Measurements from ENCODE around the gene SMYD5.
"Not testable (repeated sequence)": the region's sequence is repeated elsewhere in the genome, so short reads cannot be mapped to it uniquely, and the experiment has no call there.

The SMYD5 gene

DNA sequence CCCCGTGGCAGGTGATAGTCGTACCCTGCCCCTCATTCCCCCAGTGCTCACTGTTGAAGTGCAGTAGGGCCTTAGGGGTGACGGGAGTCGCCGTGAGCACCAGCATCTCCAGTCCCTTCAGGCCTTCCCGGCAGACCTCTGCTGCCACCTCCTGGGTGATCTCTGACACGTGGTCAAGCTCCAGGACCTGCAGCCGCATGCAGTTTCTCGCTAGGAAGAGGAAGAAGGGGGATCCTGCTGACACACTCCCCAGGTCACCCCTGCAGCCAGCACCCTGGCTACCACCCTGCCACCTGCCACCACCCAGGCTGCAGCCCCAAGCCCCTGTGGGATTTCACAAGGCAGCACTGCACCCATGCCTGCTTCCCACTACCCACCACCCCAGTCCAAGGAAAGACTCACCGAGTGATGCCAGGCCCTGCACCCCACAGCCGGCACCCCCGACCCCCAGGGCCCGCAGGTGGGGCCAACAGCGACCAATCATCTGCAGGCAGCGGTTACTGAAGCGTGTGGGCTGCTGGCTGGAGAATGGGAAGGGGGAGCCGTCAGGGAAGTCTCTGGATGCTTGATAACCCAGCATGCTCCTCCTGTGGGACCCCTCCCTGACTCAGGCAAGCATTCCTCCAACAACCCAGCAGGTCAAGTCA is 46.4 kb downstream of the SMYD5 start:
- DNase-seq (ENCODE audit: low read depth), result no peak

DNA sequence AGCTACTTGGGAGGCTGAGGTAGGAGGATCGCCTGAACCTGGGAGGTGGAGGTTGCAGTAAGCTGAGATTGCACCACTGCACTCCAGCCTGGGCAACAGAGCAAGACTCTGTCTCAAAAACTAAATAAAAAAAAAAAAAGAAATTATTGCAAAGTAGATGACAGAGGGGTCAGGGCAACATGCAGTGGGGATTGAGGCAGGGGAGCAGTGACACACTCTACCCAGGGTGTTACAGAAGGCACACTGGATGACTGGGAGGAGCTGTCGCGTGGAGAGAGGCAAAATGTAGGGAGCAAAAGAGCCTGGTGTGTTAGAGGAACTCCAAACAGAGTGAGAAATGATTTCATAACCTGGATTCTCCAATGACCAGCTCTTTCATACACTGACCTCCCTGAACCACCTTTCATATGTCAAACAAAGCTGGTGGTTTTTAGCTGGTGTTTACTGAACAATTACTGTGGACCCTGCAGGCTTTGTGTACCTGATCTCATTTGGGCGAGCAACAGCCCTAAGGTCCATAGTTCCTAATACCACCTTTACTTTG is 48.1 kb downstream of the SMYD5 start:
- no peak for DNase-seq (ENCODE audit: low read depth)

DNA sequence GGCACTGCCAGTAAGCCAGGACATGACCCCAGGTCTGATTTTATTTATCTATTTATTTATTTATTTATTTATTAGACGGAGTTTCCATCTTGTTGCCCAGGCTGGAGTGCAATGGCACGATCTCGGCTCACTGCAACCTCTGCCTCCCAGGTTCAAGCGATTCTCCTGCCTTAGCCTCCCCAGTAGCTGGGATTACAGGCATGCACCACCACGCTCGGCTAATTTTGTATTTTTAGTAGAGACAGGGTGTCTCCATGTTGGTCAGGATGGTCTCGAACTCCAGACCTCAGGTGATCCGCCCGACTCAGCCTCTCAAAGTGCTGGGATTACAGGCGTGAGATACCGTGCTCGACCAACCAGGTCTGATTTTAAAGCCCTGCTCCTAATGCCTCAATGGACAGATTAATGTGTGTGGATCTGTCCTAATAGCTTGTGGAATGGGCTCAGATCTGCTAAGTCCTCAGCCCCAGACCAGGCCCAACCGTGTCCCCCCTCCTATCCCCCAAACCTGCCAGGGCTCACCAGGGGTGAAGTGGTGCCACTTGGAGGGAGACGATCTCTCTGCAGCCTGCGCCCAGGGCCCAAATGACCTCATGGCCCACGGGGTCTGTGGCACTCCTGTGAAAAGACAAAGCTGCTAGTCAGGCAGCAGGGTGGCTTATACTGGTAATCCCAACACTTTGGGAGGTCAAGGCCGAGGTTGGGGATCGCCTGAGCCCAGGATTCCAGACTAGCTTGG is 48.8 kb downstream of the SMYD5 start:
- not testable (repeated sequence) for DNase-seq (ENCODE audit: low read depth)

DNA sequence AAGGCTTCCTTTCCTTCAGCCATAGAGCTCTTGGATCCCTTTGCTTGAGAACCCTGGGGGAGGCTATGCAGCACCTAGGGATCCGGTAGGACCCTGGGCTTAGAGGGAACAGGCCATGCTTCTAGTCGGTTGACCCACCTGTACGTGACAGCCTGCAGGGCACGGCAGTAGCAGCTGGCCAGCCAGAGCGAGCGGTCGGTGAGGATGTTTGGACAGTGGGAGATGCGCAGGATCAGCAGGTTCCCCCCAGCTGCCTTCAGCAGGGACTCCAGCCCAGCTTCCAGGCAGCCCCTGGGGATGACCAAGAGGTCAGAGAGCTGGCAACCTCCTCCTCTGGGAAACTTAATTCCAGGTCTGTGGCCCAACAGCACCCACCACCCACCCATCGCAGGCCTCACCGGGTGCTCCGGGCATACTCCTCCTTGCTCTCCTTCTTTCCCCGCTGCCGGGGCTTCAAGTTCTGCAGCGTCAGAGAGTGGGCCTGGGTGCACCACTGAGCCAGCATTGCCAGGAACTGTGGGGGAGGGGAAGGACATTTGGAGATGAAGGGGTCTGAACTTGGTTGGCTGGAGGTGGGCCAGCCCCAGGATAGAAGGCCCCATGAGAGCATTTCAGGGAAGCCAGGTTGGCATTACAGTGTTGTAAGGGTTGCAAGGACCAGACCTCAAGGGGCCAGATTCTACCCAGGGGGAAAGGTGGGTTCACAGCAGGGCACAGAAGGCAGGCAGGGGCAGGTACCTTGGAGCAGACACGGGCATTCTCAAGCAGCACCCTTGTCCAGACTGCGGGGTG is 49.7 kb downstream of the SMYD5 start:
- DNase-seq (ENCODE audit: low read depth), result no peak

DNA sequence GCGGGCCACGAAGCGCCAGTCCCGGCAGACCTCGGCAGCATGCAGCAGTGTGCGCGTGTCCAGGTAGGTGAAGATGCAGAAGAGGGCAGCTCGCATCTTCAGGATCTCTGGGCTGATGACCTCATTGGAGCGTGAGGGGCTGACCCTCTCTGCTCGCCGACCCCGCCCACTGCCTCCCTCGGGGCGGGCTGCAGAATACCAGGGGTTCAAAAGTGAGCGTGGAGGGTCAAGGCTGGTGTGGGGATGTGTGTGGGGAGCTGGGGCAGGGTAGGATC is 50.2 kb downstream of the SMYD5 start:
- no peak for DNase-seq (ENCODE audit: low read depth)

DNA sequence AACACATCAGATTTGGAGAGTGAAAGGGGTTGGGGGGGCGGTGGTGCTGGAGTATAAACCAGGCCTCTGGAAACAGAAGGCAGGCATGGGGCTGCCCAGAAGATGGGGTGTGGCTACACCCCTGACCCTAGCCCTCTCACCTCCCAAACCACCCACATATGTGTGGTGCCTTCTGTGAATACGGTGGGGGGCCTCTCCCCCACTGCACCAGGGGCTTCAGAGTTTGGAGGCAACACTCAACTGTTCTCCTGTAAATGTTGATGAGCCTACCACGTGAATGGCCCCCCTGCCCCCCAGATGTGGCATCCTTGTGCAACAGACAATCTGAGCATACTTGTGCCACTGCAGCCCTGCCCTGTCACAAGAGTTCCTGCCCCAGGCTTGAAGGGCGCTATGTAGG is 50.7 kb downstream of the SMYD5 start:
- no peak for DNase-seq (ENCODE audit: low read depth)

DNA sequence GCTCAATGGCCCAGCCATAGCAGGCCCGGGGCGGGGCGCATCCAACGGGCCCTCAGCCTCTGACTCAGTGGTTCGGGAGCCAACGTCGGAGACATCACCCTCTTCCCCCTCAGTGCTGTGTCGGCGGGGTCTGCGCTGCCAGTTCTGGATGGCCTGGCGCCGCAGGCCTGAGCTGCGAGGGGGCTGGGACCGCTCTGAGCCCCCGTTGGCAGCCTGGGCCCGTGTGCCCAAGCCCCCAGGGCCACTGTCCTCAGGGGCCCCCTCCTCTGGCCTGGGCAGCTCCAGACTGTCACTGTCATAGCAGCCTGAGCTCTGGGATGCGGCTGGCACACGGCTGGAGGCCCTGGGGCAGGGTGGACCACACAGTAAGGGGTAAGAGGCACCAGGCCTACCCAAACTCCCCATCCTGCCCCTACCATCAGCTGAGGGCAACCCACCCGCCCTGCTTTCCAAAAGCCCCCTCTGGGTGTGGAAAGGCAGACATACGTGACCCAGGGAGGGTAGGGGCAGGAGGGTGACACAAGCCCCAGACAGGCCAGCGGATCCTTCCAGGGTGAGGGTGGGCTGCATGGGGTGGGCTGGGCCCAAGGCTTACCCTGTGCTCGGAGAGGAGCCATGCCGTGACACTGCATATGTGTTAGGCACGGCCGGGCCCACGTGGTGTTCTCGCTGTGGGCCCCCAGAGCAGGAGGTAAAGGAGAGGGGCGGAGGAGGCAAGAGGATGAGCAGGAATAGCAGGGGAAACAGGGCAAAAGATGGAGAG is 51.4 kb downstream of the SMYD5 start:
- DNase-seq (ENCODE audit: low read depth), result no peak

DNA sequence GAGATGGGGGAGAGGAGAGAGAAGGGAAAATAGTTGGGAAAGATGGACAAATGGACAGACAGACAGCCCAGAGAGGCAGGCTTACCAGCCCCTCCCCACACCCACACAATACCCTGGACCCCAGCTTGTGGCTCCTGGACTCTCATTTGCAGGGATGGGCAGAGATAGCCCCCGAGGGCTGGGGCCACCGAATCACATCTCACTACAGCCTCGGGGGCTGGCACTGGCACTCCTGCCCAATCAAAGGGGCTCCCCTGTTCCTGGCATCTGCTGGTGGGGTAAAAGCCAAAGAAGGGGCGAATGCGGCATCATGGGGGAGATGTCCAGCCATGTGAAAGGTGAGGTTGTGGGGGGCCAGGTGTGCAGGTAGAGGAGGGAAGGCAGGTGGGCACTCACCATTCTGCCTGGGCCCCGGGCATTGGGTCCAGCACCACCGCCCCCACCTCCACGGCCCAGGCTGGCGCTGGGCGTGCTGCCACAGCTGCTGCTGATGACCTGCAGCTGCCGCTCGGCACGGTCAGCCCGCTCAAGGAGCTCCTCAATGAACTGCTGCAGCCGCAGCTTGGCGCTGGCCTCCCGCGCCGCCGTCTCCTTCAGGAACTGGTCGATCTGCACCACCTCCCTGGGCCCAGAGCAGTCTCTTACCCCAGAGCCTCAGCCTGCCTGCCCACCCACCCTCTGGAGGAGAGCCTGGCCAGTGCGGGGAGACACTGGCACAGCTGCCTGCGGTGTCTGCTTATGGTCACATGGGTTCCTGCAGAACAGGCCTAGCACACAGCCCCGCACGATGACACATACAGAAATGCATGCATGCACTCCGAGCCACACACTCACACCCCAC is 52.2 kb downstream of the SMYD5 start:
- no peak for DNase-seq (ENCODE audit: low read depth)

DNA sequence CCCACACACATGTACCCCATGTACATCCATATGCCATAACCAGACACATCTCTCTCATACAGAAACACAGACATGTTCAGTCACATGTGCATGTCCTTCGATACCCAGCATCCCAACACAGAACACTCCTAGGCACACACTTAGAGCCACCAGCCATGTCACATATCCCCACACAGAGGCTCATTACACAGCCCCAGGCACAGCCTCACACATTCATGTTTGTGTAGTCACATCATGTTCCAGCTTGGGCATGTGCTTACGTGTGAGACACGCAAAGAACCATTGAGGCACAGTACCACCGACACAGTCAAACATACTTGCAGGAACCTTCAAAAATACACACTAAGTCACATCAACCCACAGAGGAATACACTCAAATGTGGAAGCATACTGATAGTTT is 53.0 kb downstream of the SMYD5 start:
- DNase-seq (ENCODE audit: low read depth), result no peak

DNA sequence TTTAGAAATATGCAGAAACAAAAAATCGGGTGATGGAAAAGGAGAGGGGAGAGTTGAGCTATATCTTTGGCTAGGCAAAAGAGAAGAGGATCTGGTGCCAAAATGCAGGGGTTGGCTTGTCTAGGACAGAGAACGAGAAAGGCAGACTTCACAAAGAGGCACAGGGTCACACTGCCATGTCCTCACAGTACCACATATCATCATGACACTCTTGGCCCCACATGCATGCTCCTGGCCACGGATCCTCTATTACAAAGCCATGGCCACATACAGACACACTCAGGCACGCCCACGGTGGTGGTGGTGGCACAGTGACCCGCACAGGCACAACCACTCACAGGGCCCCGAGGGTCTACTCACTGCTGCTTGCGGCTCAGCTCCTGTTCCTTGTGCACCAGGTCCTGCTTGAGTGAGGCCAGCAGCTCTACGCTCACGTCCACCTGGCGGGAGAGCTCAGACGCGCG is 54.4 kb downstream of the SMYD5 start:
- DNase-seq (ENCODE audit: low read depth), result no peak

DNA sequence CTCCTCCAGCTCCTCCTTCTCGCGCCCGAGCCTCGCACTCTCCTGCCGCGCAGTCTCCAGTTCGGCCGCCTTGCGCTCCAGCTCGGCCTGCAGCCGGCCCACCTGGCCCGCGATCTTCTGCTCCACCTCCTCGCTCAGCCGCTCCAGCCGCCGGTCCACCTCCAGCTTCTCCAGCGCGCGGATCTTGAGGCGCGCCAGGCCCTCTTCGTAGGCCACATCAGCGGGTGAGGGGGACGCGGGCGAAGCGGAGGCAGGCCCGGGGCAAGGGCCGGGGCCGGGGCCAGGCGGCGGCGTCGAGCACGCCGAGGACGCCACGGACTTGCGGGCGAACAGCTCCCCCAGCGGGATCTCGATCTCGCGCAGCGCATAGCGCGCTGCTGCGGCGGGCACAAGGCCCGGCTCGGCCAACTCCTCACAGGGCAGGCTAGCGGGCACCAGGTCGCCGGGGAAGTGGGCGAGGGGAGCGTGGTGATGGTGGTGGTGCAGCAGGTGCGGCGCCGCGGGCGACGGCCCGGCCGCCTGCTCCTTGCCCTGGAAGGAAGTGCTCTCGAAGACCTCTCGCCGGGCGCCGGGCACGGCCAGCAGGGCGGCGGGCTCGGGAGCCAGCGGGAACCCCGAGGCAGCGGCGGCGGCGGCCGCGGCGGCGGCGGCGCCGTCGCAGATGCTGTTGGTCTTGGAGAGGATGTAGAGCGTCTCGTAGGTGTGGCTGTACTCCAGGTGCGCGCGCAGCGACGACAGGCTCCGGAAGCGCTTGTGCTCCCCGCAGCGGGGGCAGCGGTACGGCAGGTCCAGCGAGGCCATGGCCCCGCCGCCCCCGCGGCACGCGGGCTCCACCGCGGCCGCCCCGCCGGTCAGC is 55.0 kb downstream of the SMYD5 start:
- DNase-seq (ENCODE audit: low read depth), result peak; percentile 59

DNA sequence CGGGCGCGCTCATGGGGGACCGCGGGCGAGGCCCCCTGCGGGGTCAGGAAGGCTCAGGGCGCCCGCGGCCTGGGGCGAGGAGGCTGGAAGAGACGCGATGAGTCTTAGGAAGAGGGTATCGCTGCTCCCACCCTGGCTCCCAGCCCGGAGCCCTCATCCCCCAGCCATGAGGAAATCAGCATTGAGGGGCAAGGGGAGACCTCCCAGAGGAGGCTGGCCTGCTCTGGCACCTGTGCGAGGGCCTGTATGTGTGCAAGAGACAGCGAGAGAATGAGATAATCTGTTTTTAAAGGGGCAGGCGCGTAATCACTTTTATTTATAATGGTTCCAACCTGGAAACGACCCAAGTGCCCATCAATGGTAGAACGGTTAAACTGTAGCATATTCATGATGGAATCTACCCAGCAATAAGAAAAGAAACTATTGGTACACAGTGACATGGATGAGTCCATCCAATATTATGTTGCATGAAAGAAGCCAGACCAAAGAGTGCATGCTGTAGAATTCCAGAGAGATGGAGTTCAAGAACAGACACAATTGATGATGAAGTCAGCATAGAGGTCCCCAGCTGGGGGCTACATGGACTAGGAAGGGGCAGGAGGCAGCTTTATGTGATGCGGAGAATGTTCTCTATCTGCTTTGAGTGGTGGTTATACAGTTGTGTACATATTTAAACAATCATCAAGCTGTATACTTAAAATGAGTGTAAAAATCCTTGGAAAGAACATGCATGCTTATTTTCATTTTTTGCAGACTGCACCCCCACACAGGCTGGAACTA is 55.8 kb downstream of the SMYD5 start:
- DNase-seq (ENCODE audit: low read depth), result no peak

DNA sequence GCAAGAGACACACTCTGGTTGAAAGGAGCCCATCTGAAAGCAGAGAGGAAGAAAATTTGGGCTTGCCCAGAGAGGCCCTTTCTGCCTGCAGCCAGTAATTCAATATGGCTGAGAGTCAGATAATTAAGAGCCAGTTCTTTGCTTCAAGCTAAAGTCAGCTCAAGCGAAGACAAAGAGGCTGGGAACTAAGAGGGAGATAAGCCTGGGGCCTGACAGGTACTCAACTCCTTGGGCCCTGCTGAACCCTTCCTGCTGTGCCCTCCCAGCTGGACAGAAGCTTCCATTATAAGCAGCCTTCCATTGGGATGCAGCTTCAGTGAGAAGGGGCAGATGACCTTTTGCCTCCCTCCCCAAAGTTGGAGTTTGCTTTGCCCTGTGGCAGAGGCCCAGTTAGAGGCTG is 58.2 kb downstream of the SMYD5 start:
- DNase-seq (ENCODE audit: low read depth), result no peak

Measured in stimulated activated CD4-positive, alpha-beta T cell treated with anti-CD3 and anti-CD28 coated beads, Interleukin-2, amount 100 ng/mL, for 4 hours (primary cell).